ENCODE data around the gene FRMD4A. TPM values are rescaled to one million over a fixed set of nuclear protein-coding genes. Genes with fewer than 3 reads are reported as not detected.

FRMD4A gene
- total RNA-seq, 2 donors from 2014 or later = 55.9 to 81.0 TPM

DNA sequence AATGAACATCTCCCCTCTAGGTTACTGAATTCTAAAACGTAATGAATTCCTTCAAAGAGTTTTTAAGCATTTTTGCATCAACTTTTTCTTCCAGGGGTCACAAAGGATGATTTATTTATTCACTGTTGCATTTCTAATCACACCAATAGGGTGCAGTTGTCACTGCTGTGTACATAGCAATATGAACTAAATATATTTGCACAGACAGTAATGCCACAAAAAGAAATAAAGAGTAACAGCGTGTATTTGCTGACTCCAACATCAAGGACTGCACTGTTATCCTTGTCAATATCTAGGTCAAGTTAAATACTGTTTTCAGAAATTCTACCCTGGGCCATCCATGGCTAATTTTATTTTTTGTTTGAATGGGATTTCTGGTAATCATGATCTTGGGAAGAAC, 138.0 kb downstream of the FRMD4A start:
- ATAC-seq (ENCODE audit: insufficient number of reproducible peaks, low FRiP score, low read depth) = no peak
- H3K27me3 ChIP-seq (replicated peaks; ENCODE audit: insufficient read depth) = no peaks in the 10 kb centered on the region
- no peaks in the 10 kb centered on the region for H3K4me1 ChIP-seq (ENCODE audit: control insufficient read depth in 1 of 2, low read depth in 2 of 2)
- H3K9me3 ChIP-seq = no peaks in the 10 kb centered on the region
- H3K36me3 ChIP-seq = no peaks in the 10 kb centered on the region
- DNase-seq (ENCODE audit: low spot score) = no peak
- H3K4me3 ChIP-seq = no peak overlapping the region
- TF ChIP-seq, protein P1, sequence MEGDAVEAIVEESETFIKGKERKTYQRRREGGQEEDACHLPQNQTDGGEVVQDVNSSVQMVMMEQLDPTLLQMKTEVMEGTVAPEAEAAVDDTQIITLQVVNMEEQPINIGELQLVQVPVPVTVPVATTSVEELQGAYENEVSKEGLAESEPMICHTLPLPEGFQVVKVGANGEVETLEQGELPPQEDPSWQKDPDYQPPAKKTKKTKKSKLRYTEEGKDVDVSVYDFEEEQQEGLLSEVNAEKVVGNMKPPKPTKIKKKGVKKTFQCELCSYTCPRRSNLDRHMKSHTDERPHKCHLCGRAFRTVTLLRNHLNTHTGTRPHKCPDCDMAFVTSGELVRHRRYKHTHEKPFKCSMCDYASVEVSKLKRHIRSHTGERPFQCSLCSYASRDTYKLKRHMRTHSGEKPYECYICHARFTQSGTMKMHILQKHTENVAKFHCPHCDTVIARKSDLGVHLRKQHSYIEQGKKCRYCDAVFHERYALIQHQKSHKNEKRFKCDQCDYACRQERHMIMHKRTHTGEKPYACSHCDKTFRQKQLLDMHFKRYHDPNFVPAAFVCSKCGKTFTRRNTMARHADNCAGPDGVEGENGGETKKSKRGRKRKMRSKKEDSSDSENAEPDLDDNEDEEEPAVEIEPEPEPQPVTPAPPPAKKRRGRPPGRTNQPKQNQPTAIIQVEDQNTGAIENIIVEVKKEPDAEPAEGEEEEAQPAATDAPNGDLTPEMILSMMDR (IDR thresholded peaks at IDR 0.05) = no peak
- no peak overlapping the region for H3K27ac ChIP-seq

DNA sequence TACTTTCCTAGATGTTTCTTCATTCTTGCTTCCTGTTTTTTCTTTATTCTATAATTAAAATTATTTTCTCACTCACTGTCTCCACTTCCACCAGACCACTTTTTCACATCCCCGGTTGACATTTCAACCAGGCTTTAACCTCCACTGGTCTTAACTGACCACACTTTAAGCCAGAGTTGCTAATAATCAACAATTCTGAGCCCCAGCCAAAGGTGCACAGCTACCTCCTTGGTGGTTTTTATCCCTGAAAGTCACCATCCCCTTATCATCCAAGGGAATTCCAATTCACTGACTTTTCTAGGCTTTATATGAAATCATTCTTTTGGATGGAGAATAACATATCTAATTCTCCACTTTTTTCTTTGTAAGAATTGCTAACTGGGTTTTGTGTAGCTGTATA, 138.9 kb downstream of the FRMD4A start:
- DNase-seq (ENCODE audit: low spot score) (no peak), ATAC-seq (ENCODE audit: insufficient number of reproducible peaks, low FRiP score, low read depth) (no peak)
- Histone ChIP-seq H3K9me3 (no peaks in the 10 kb centered on the region), H3K27ac (no peak overlapping the region), H3K36me3 (no peaks in the 10 kb centered on the region), H3K4me3 (no peak overlapping the region), H3K27me3 (replicated peaks; ENCODE audit: insufficient read depth) (no peaks in the 10 kb centered on the region), H3K4me1 (ENCODE audit: control insufficient read depth in 1 of 2, low read depth in 2 of 2) (no peaks in the 10 kb centered on the region)
- TF ChIP-seq, protein P1 (IDR thresholded peaks at IDR 0.05) = no peak

DNA sequence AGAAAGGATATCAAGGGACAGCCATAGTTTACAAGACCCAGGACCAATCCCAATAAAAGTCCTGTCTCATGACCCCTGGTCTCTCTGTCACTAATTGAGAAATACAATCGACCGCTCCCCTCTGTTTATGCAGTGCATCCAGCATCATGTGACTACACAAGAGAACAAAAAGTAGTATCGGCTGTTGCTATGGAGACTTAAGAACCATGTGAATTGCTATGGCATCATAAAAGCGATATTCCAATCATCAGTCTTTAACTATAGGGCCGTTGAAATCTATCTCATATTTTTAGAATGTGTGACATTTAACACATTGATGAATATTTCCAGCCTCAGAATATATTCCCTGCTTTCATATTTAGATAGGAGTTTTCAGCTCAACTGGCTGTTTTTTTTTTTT, 139.3 kb downstream of the FRMD4A start:
- H3K9me3 ChIP-seq = no peaks in the 10 kb centered on the region
- TF ChIP-seq, protein P1 (IDR thresholded peaks at IDR 0.05) = no peak
- no peaks in the 10 kb centered on the region for H3K36me3 ChIP-seq
- no peaks in the 10 kb centered on the region for H3K27me3 ChIP-seq (replicated peaks; ENCODE audit: insufficient read depth)
- H3K4me3 ChIP-seq = no peak overlapping the region
- ATAC-seq (ENCODE audit: insufficient number of reproducible peaks, low FRiP score, low read depth) (no peak), DNase-seq (ENCODE audit: low spot score) (no peak)
- H3K27ac ChIP-seq = no peak overlapping the region
- H3K4me1 ChIP-seq (ENCODE audit: control insufficient read depth in 1 of 2, low read depth in 2 of 2) = no peaks in the 10 kb centered on the region

DNA sequence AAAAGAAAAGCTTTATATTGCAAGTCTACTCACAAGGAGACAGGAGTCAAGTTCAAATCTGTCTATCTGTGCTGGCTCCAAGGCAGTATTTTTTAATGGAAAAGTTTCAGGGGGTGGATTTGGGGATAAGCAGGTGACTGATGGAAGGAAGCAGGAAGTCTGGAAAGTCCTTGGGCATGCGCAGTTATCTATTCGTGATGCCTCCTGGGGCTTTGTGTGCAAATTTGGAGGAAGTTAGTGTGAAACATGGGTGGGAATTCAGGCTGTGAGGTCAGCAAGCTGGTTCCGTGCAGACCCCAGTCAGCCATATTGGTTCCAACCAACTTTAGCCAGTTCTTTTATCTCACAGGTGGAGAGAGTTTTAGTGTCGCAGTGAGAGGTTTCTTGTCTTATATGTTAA, 140.0 kb downstream of the FRMD4A start:
- no peaks in the 10 kb centered on the region for H3K36me3 ChIP-seq
- ATAC-seq (ENCODE audit: insufficient number of reproducible peaks, low FRiP score, low read depth) = no peak
- H3K27me3 ChIP-seq (replicated peaks; ENCODE audit: insufficient read depth) = no peaks in the 10 kb centered on the region
- TF ChIP-seq, protein P1 (IDR thresholded peaks at IDR 0.05) = no peak
- H3K9me3 ChIP-seq = no peaks in the 10 kb centered on the region
- no peak overlapping the region for H3K27ac ChIP-seq
- no peak overlapping the region for H3K4me3 ChIP-seq
- no peak for DNase-seq (ENCODE audit: low spot score)
- H3K4me1 ChIP-seq (ENCODE audit: control insufficient read depth in 1 of 2, low read depth in 2 of 2) = no peaks in the 10 kb centered on the region

DNA sequence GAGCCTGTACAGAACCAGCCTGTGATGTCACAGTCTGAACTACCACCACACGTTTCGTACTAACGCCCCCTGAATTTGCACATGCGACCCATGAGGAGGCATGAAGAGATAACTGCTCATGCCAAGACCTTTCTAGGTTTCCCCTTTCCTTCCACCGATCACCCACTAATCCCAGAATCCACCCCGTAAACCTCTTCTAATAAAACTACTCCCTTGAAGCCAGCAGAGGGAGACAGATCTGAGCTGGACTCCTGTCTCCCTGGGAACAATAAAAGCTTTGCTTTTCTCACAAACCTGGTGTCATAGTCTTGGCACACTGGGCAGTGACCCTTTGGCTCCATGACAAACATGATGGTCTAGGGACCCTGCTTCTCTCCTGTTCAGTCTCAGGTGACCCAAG, 144.5 kb downstream of the FRMD4A start:
- H3K4me1 ChIP-seq (ENCODE audit: control insufficient read depth in 1 of 2, low read depth in 2 of 2) = no peaks in the 10 kb centered on the region
- no peak overlapping the region for H3K4me3 ChIP-seq
- no peak overlapping the region for H3K27ac ChIP-seq
- DNase-seq (ENCODE audit: low spot score) = no peak
- H3K9me3 ChIP-seq = no peaks in the 10 kb centered on the region
- no peaks in the 10 kb centered on the region for H3K36me3 ChIP-seq
- TF ChIP-seq, protein P1 (IDR thresholded peaks at IDR 0.05) = no peak
- ATAC-seq (ENCODE audit: insufficient number of reproducible peaks, low FRiP score, low read depth) = no peak
- H3K27me3 ChIP-seq (replicated peaks; ENCODE audit: insufficient read depth) = no peaks in the 10 kb centered on the region
